NCI-H1105 (cell line): ENCODE results near the gene TBCK.

Experiments
- DNase-seq: peaks from one replicate; lab custom pipeline; 2025; lab: John Stamatoyannopoulos, UW

Gene TBCK

GRCh38 chr4:106039796-106040195 lies 276.2 kb downstream of the TBCK start:
- DNase-seq = no peak

GRCh38 chr4:106038908-106039307 lies 277.1 kb downstream of the TBCK start:
- no peak for DNase-seq

GRCh38 chr4:106038012-106038411 lies 278.0 kb downstream of the TBCK start:
- no peak for DNase-seq

DNA sequence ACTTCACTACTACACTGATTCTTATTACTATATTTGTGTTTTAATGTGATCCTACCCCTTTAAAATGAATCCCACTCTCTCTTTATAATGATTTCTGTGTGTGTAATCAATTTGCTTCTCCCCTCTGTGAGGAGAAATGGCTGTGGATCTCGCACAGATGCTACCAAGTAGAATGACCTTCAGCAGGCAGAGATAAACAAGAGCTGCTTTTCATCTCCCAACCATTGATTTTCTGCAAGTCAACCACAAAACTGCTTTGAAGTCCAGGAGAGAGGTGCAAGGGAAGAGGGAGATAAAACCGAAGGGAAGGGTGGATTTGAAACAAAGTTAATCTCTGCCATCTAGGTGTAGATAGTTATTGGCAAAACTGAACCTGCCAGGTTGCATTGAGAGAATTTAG lies 279.2 kb downstream of the TBCK start:
- no peak for DNase-seq

DNA sequence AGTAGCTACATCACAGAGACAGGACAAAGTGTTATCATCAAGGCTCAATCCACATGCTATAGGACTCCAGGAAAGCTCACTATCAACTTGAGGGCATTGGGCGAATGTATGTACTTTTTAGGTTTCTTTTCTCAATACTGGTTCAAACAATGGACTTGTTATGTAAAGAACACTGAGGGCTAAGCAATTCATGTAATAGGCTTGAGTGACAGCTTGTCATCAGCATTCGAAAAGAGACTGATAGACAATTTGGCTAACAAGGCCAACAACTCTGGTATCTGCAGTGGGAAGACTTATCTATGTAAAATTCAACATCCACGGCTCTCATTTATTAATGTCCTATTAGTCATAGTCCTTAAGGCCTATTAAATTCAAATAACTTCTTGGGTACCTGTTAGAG lies 279.7 kb downstream of the TBCK start:
- no peak for DNase-seq

DNA sequence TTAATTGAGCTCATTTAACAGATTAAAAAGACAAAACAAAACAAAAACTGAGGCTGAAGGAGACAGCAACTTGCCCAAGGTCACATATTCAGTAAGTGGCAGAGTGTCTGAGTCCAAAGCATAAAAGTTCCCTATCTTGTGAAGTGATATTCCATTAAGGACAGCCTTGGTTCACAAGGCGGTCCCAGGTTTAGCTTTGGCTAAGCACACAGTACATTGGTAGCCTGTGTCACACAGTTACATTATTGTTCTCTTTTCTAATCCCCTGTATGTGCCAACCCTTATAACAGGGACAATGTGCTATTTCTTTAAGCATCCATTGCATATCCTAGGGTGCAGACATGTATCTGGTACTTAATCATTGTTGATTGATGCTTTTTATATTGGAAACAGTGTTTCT lies 280.8 kb downstream of the TBCK start:
- no peak for DNase-seq

- DNase-seq = no peak
Observed at GRCh38 chr4:106034751-106035150, 281.3 kb downstream of the TBCK start.

- DNase-seq = no peak
Observed at GRCh38 chr4:106034220-106034619, 281.8 kb downstream of the TBCK start.

DNA sequence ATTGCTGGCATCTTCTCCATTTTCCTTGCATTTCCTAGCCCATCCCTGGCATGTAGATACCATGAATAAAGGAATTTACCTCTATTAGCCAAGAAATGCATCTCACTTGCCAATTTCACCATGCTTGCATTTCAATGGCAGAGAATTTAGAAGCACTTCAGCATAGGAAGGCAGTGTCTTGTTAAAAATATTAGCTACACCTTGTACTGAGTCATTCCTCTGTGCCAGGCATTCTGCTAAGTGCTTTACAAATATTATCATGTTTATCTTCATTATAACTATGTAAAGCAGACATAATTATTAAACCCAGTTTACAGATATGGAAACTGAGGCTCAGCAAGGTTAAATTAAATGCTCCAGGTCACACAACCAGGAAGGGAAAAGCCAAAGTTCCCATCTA lies 282.5 kb downstream of the TBCK start:
- no peak for DNase-seq

GRCh38 chr4:106032851-106033286 lies 283.1 kb downstream of the TBCK start:
- DNase-seq = no peak

DNA sequence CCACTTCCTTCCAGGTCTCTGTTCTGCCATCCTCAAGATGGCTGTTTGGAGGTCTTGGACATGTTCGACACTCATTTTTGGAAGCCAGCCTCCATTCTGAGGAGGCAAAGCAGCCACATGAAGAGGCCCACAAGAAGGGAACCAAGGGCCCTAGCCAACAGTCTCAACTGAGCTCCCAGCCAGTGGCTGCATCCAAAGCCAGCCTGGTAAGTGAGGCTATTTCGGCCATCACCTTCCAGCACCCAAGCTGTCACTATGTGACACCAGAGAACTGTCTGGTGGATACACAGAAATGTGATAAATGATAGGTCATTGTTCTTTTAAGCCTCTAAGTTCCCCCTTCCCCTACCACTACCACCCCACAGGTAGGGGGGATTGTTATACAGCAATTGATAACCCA lies 293.6 kb downstream of the TBCK start:
- no peak for DNase-seq

- no peak for DNase-seq
Observed at GRCh38 chr4:106021737-106022410, 294.1 kb downstream of the TBCK start.

- DNase-seq = no peak
Observed at GRCh38 chr4:106019771-106020170, 296.2 kb downstream of the TBCK start.

GRCh38 chr4:106017975-106018374 lies 298.0 kb downstream of the TBCK start:
- no peak for DNase-seq

GRCh38 chr4:106011387-106011786 lies 304.6 kb downstream of the TBCK start:
- no peak for DNase-seq

DNA sequence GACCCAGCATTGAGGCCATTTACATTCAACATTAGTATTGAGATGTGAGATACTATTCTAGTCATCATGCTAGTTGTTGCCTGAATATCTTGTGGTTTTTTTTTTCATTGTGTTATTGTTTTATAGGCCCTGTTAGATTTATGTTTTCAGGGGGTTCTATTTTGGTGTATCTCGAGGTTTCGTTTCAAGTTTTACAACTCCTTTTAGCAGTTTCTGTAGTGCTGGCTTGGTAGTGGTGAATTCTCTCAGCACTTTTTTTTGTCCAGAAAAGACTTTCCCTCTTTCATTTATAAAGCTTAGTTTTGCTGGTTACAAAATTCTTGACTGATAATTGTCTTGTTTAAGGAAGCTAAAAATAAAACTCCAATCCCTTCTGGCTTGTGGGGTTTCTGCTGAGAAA lies 305.2 kb downstream of the TBCK start:
- DNase-seq = no peak

DNA sequence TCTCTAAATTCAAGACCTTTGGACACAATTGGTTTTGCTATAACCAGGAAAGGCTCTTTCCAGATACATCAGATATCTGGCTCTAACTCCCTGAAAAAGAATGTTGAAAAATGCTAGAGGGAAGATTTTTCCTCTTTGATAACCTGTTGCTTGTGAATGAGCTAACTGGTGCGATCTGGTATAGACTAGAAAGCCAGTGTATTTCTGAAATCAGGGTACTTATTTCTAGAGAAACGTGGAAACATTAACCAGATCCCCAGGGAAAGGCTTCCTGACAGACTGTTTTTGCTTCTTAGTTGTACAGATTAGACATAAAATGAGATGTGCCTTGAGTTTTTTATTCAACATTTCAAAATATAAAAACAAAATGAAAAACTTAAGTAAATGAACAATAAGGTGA lies 313.0 kb downstream of the TBCK start:
- no peak for DNase-seq

DNA sequence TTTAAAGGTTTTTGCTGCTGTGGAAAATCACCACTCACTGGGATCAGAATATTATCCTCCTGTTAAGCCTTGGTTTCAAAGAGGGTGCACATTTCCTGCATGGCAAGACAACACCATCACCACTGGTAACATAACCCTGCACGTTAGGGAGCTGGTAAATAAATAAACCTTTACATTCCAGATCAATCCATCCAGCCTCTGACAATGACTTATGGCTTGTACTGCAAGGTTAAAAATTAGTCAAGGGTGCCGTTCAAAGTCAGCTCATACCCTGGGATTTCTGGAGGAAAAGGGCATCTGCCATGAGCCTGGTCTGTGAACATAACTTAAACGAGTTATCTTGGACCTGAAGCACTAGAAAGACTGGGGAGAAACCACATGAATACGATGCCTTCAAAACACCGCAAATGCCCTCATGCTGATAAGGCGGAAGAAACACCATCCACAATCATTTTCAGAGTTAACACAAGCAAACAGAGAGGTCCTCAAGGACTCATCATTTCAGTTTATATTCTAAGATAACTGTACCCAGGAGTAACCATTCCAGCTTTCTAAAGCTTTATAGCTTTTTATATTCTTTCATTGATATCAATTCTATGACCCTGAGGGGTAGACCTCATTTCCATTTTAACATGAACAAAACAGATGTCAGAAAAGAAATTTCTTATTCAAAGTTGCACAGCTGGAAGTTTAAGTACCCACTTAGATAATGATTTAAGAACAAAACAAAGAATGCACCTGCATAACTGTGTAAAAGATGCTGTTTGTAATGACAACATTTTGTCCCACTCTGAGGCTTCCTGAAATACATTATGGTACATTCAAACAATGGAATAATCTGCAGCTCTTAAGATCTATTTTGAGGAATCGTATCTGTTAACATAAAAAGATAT lies 317.6 kb downstream of the TBCK start:
- no peak for DNase-seq

DNA sequence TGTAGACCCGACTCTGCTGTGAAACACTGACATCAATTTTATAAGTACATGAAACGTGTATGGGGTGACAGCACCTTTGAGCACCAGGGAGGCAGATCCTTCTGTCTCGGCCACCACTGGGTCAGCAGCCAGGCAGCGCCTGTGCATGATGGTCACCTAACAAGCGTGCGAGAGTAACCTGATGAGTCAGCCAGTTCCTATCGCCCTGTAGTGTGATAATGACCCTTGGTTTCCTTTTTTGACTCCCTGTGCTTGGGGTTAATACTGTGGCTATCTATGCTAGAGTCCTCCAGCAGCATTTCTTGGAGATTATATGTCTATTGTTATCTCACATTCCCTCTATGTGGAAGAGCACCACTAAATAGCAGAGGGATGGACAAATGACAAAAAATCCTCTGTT lies 319.2 kb downstream of the TBCK start:
- DNase-seq = no peak

- no peak for DNase-seq
Observed at GRCh38 chr4:105994841-105995501, 321.0 kb downstream of the TBCK start.

GRCh38 chr4:105994061-105994460 lies 321.9 kb downstream of the TBCK start:
- DNase-seq = no peak

- no peak for DNase-seq
Observed at GRCh38 chr4:105992641-105993305, 323.2 kb downstream of the TBCK start.
